HEK293 (cell line): ENCODE measurements around the gene PSAPL1.
A peak's percentile ranks its signal among the peaks of the same experiment; 100 is the strongest.

Experiments
- CTCF ChIA-PET: fragments of 350-600 bp; formaldehyde crosslinking; extraction: SDS; loops from one replicate; lab custom pipeline; 2021; ENCODE audit warnings: antibody characterized with exemption; lab: Yijun Ruan, JAX
- POLR2A ChIA-PET: fragments of 300-600 bp; formaldehyde crosslinking; extraction: SDS; loops from one replicate; lab custom pipeline; 2020; ENCODE audit warnings: antibody characterized with exemption, inconsistent platforms; lab: Yijun Ruan, JAX
- H3K27ac ChIP-seq: fragments of 200-500 bp; sonication (Bioruptor generic); 2 replicates; pipeline ENCODE4 v1.5.1; 2014; ENCODE audit warnings: low read depth, low read length, control low read depth, inconsistent platforms; ENCODE audit errors: extremely low read depth
- H3K36me3 ChIP-seq, 2 experiments: fragments of 200-500 bp in 1 of 2; sonication (Bioruptor generic) in 1 of 2; 1 replicate in 1 of 2; 2 replicates in 1 of 2; pipeline ENCODE4 v1.5.1; 2014 to 2017; ENCODE audit warnings: inconsistent platforms in 2 of 2, low read length in 2 of 2; ENCODE audit not compliant: control insufficient read depth in 2 of 2, insufficient read depth in 1 of 2
- H3K4me1 ChIP-seq: fragments of 200-500 bp; sonication (Bioruptor generic); 2 replicates; pipeline ENCODE4 v1.5.1; 2014; ENCODE audit warnings: mild to moderate bottlenecking, low read length, inconsistent platforms; ENCODE audit not compliant: control insufficient read depth, insufficient read depth
- H3K4me3 ChIP-seq: 2 replicates; pipeline ENCODE4 v1.5.1; 2011; ENCODE audit warnings: low read depth, mild to moderate bottlenecking, control low read depth, low read length, moderate library complexity
- H3K9me3 ChIP-seq: fragments of 200-500 bp; sonication (Bioruptor generic); 2 replicates; pipeline ENCODE4 v1.5.1; 2014; ENCODE audit warnings: low read depth, low read length, inconsistent platforms; ENCODE audit not compliant: control insufficient read depth, insufficient read depth
- EGR2 ChIP-seq: fragments of 450-650 bp; formaldehyde crosslinking; IDR thresholded peaks from 2 replicates; pipeline ENCODE4 v1.5.1; 2016; ENCODE audit warnings: low read depth, missing biosample characterization, missing genetic modification characterization
- GLIS2 ChIP-seq: fragments of 450-650 bp; formaldehyde crosslinking; IDR thresholded peaks from 2 replicates; pipeline ENCODE4 v1.5.1; 2016; ENCODE audit warnings: missing biosample characterization, missing genetic modification characterization
- KLF1 ChIP-seq: fragments of 450-650 bp; formaldehyde crosslinking; IDR thresholded peaks from 2 replicates; pipeline ENCODE4 v1.5.1; 2016; ENCODE audit warnings: missing biosample characterization, missing genetic modification characterization
- KLF7 ChIP-seq: fragments of 450-650 bp; formaldehyde crosslinking; IDR thresholded peaks from 2 replicates; pipeline ENCODE4 v1.5.1; 2016; ENCODE audit warnings: missing biosample characterization, missing genetic modification characterization, borderline replicate concordance
- RBAK ChIP-seq: fragments of 450-650 bp; formaldehyde crosslinking; IDR thresholded peaks from 2 replicates; pipeline ENCODE4 v1.5.1; 2016; ENCODE audit warnings: missing biosample characterization, missing genetic modification characterization
- WT1 ChIP-seq: fragments of 450-650 bp; formaldehyde crosslinking; IDR thresholded peaks from 2 replicates; pipeline ENCODE4 v1.5.1; 2016; ENCODE audit warnings: missing biosample characterization, missing genetic modification characterization
- YY1 ChIP-seq: fragments of 450-650 bp; formaldehyde crosslinking; IDR thresholded peaks from 2 replicates; pipeline ENCODE4 v1.5.1; 2018; ENCODE audit warnings: missing biosample characterization, missing genetic modification characterization
- ZBTB1 ChIP-seq: fragments of 450-650 bp; formaldehyde crosslinking; IDR thresholded peaks from 2 replicates; pipeline ENCODE4 v1.5.1; 2016; ENCODE audit warnings: missing biosample characterization, missing genetic modification characterization
- ZBTB17 ChIP-seq: fragments of 450-650 bp; formaldehyde crosslinking; IDR thresholded peaks from 2 replicates; pipeline ENCODE4 v1.5.1; 2016; ENCODE audit warnings: missing biosample characterization, missing genetic modification characterization
- ZBTB7A ChIP-seq: fragments of 450-650 bp; formaldehyde crosslinking; IDR thresholded peaks from 2 replicates; pipeline ENCODE4 v1.5.1; 2016; ENCODE audit warnings: low read depth, missing biosample characterization, missing genetic modification characterization
- TF ChIP-seq, protein P1 (sequence below): fragments of 450-650 bp; formaldehyde crosslinking; IDR thresholded peaks from 2 replicates; pipeline ENCODE4 v1.5.1; 2016; ENCODE audit warnings: missing biosample characterization, missing genetic modification characterization
- TF ChIP-seq, protein P2 (sequence below): fragments of 450-650 bp; formaldehyde crosslinking; IDR thresholded peaks from 2 replicates; pipeline ENCODE4 v1.5.1; 2016; ENCODE audit warnings: missing biosample characterization, missing genetic modification characterization, borderline replicate concordance
- TF ChIP-seq, protein P3 (sequence below): fragments of 450-650 bp; formaldehyde crosslinking; IDR thresholded peaks from 2 replicates; pipeline ENCODE4 v1.5.1; 2016; ENCODE audit warnings: missing biosample characterization, missing genetic modification characterization

The PSAPL1 gene

DNA sequence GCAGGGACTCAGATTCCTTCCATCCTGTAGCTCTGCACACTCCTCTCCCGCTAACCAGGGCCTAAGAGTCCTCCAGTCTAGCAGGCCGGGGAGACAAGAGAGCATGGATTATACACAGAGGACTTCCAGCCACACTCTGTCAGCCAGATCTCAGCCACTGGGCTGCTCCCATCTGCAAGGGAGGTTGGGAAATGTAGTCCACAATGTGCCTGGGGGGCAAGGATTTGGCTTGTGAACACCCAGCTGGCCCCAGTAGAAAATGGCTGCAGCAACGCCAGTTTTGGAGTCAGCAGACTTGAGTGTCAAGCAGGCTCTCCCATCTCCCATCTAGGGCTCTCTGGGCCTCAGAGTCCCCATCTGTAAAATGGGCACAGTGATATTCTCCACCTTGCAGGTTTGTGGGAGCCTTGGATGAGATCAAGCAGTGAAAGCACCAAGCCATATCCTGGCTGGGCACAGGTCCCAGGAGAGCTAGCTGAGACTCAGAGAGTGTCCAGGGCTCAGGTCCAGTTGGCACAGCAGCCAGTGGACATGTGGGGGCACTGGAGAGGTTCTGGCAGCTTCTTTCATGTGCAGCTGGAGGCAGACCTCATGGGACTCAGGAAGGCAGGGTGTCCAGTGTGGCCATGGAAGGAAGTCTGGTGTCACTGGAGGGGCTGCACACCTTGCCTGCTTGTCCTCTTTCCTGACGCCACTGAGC is 14.6 kb downstream of the PSAPL1 start:
- Histone ChIP-seq H3K36me3 (no peaks in the 10 kb centered on the region), H3K4me3 (no peak overlapping the region), H3K27ac (no peak overlapping the region), H3K4me1 (no peaks in the 10 kb centered on the region), H3K9me3 (no peaks in the 10 kb centered on the region)
- ChIA-PET CTCF (interaction anchor here (0.6 kb wide), 2 partner anchors 787 to 1545 kb away, joined by 3 read pairs; no protein-coding TSS in a partner anchor), POLR2A (no interaction called here)
- TF ChIP-seq ZBTB17 (tag by site-specific recombination) = peak; percentile 81
- TF ChIP-seq GLIS2 = no peak

DNA sequence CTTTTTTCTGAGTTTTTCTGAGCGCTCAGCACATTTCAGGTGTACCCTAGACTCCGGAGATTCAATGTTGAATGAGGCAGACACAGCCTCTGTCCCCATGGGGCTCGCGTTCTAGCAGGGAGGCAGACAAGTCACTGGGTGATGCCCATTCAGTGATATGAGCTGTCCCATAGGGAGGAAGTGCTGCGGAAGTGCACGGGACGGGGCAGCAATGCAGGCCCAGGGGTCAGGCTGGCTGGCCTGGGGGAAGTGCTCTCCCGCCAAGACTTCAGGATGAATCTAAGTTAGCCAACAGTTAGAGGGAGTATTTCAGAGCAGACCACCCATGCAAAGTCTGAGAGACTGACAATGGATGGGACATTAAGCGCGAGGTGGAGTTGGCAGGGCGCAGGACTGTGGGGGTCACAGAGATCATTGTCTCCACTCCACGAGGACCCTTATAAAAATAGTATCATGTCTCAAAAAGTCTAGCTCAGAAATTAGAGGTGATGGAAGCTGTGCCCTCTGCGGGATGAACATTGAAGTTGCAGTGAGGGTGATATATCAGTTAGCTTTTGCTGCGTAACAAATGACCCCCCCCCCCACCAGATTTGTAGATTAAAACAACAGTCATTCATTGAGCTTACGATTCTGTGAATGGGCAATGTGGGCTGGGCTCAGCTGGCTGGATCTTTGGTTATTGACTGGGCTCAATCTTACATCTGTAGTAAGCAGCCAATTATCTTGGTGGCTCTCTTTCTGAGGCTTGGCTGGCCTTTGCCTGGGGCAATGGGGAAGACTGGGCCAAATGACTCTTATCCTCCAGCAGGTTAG is 16.4 kb downstream of the PSAPL1 start:
- POLR2A ChIA-PET = no interaction called here
- TF ChIP-seq YY1 (tag by site-specific recombination) = no peak
- TF ChIP-seq ZBTB7A (tag by site-specific recombination) = no peak
- TF ChIP-seq RBAK (tag by site-specific recombination) = peak; percentile 69; the same call in 1 of the 2 replicates

DNA sequence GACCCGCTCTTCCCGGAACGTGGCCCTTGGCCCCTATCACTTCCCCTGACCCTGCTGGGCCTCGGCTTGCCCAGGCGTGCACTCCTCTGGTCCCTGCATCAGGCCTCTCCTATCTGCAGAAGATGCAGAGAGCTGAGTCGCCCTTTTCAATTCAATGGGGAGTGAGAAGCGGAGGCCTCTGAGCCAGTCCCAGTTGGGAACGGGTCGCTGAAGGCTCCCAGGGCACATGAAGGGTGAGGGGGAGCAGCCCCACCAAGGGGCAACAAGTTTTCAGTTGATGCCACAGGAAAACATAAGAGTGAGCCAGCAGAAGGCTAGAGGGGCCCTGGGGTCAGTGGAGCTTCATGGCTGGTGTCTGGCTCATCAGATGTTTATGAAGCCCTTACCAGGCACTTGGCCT is 17.1 kb downstream of the PSAPL1 start:
- TF ChIP-seq, protein P1, sequence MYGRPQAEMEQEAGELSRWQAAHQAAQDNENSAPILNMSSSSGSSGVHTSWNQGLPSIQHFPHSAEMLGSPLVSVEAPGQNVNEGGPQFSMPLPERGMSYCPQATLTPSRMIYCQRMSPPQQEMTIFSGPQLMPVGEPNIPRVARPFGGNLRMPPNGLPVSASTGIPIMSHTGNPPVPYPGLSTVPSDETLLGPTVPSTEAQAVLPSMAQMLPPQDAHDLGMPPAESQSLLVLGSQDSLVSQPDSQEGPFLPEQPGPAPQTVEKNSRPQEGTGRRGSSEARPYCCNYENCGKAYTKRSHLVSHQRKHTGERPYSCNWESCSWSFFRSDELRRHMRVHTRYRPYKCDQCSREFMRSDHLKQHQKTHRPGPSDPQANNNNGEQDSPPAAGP (tag by site-specific recombination) = no peak
- TF ChIP-seq KLF7 (no peak), ZBTB7A (tag by site-specific recombination) (no peak), EGR2 (no peak), WT1 (tag by site-specific recombination) (no peak), ZBTB1 (tag by site-specific recombination) (no peak), KLF1 (tag by site-specific recombination) (no peak)
- TF ChIP-seq, protein P2, sequence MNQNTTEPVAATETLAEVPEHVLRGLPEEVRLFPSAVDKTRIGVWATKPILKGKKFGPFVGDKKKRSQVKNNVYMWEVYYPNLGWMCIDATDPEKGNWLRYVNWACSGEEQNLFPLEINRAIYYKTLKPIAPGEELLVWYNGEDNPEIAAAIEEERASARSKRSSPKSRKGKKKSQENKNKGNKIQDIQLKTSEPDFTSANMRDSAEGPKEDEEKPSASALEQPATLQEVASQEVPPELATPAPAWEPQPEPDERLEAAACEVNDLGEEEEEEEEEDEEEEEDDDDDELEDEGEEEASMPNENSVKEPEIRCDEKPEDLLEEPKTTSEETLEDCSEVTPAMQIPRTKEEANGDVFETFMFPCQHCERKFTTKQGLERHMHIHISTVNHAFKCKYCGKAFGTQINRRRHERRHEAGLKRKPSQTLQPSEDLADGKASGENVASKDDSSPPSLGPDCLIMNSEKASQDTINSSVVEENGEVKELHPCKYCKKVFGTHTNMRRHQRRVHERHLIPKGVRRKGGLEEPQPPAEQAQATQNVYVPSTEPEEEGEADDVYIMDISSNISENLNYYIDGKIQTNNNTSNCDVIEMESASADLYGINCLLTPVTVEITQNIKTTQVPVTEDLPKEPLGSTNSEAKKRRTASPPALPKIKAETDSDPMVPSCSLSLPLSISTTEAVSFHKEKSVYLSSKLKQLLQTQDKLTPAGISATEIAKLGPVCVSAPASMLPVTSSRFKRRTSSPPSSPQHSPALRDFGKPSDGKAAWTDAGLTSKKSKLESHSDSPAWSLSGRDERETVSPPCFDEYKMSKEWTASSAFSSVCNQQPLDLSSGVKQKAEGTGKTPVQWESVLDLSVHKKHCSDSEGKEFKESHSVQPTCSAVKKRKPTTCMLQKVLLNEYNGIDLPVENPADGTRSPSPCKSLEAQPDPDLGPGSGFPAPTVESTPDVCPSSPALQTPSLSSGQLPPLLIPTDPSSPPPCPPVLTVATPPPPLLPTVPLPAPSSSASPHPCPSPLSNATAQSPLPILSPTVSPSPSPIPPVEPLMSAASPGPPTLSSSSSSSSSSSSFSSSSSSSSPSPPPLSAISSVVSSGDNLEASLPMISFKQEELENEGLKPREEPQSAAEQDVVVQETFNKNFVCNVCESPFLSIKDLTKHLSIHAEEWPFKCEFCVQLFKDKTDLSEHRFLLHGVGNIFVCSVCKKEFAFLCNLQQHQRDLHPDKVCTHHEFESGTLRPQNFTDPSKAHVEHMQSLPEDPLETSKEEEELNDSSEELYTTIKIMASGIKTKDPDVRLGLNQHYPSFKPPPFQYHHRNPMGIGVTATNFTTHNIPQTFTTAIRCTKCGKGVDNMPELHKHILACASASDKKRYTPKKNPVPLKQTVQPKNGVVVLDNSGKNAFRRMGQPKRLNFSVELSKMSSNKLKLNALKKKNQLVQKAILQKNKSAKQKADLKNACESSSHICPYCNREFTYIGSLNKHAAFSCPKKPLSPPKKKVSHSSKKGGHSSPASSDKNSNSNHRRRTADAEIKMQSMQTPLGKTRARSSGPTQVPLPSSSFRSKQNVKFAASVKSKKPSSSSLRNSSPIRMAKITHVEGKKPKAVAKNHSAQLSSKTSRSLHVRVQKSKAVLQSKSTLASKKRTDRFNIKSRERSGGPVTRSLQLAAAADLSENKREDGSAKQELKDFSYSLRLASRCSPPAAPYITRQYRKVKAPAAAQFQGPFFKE (tag by site-specific recombination) = no peak
- TF ChIP-seq, protein P3, sequence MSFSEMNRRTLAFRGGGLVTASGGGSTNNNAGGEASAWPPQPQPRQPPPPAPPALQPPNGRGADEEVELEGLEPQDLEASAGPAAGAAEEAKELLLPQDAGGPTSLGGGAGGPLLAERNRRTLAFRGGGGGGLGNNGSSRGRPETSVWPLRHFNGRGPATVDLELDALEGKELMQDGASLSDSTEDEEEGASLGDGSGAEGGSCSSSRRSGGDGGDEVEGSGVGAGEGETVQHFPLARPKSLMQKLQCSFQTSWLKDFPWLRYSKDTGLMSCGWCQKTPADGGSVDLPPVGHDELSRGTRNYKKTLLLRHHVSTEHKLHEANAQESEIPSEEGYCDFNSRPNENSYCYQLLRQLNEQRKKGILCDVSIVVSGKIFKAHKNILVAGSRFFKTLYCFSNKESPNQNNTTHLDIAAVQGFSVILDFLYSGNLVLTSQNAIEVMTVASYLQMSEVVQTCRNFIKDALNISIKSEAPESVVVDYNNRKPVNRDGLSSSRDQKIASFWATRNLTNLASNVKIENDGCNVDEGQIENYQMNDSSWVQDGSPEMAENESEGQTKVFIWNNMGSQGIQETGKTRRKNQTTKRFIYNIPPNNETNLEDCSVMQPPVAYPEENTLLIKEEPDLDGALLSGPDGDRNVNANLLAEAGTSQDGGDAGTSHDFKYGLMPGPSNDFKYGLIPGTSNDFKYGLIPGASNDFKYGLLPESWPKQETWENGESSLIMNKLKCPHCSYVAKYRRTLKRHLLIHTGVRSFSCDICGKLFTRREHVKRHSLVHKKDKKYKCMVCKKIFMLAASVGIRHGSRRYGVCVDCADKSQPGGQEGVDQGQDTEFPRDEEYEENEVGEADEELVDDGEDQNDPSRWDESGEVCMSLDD (tag by site-specific recombination) = no peak
- CTCF ChIA-PET = interaction anchor here (0.6 kb wide), 1 partner anchor 21 kb away, joined by 3 read pairs; no protein-coding TSS in a partner anchor
- Histone ChIP-seq H3K4me1 (no peaks in the 10 kb centered on the region), H3K9me3 (no peaks in the 10 kb centered on the region), H3K4me3 (no peak overlapping the region), H3K27ac (no peak overlapping the region), H3K36me3 (no peaks in the 10 kb centered on the region)
- POLR2A ChIA-PET = no interaction called here

More for the DNA sequence above, 16.4 kb downstream of the PSAPL1 start:
- H3K27ac ChIP-seq = no peak overlapping the region
- no peak overlapping the region for H3K4me3 ChIP-seq
- H3K9me3 ChIP-seq = no peaks in the 10 kb centered on the region
- H3K36me3 ChIP-seq = no peaks in the 10 kb centered on the region
- CTCF ChIA-PET = interaction anchor here (0.6 kb wide), 1 partner anchor 348 kb away, joined by 3 read pairs; no protein-coding TSS in a partner anchor
- H3K4me1 ChIP-seq = no peaks in the 10 kb centered on the region
